T-helper 2 cell (primary cell): ENCODE measurements around the gene ENAH.
A peak's percentile ranks its signal among the peaks of the same experiment; 100 is the strongest.

Source experiments
- DNase-seq, 5 experiments: peaks; one replicate each; pipeline versions ENCODE4 v3.0.0 to v3.0.0-alpha.2; 2012 to 2022

Gene ENAH

GRCh38 chr1:225555821-225556220, 97.1 kb downstream of the ENAH start:
- DNase-seq, result no peak

DNA sequence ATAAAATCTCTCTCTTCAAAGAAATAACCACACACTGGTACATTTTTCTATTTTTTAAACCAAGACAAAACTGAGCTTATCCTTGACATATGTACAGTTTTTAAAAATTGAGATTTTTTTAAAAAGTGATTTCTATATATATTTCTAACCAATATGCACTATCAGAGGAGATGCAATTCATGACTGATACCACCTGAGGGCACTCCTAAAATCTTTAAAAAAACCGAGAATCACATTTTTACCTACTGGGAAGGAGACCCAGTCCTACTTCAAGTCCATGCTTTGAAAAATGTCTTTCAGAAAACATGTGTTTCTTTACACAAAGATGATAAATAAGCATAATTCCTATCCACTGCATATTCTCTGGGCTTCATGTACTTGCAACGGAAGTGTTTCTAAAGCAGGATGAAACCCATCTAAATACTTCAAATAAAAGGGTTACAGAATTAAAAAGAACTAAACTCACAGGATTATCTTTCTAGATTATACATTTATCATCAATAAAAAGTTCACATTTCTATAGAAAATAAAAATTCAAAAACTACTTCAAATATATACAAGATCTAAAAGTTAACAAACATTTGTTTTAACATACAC, 98.6 kb downstream of the ENAH start:
- peak in 1 of 5 experiments; percentile 15 for DNase-seq

DNA sequence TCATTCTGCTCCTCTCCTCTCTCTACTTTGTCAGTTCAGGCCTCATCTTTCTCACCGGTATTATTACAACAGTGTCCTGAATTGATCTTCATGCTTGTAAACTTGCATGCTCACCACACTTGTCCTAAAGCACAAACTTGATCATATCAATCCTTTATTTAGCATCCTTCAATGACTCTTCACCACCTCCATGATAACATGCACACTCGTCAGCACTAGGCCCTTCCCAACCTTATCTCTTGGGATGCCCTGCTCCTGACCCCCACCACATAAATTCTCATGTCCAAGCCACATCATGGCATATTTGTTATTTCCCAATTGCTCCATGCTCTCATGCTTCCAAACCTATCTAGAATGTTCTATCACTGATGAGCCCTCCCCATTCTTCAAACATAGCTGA, 103.1 kb downstream of the ENAH start:
- DNase-seq, result no peak

- DNase-seq, result no peak
Observed at GRCh38 chr1:225548140-225548857, 104.6 kb downstream of the ENAH start.

DNA sequence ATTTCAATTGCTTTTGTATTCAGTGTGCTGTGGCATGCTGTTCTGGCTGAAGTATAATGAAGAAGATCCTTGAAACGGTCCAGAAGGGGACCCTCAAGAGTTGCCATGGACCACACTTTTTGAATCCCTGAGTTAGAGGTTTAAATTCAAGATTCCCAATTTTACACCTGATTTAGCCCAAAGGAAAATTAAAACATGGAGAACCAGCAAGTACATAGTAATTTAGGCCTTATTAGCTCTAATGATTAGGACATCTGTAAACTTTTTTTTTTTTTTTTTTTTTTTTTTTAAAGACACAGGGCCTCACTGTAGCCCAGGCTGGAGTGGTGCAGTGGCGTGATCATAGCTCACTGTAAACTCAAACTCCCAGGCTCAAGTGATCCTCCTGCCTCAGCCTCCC, 107.3 kb downstream of the ENAH start:
- no peak for DNase-seq

DNA sequence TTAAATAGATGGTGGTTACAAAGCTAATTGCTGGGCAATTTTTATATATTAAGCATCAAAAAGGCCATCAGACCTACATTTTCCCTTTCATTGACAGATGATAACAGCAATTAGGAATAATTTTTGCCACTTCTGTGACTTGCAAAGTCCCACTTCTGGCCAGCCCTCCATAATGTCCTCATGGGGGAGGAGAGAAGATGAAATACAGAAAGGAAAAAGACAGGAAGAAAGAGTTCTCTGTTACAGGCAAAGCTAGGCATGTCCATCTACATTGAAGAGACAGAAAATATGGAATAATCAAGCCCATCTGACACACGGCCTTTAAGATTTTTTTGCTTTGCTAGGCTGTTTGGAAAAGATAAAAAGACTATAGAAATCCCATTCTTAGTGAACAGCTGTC, 108.0 kb downstream of the ENAH start:
- DNase-seq, result no peak

DNA sequence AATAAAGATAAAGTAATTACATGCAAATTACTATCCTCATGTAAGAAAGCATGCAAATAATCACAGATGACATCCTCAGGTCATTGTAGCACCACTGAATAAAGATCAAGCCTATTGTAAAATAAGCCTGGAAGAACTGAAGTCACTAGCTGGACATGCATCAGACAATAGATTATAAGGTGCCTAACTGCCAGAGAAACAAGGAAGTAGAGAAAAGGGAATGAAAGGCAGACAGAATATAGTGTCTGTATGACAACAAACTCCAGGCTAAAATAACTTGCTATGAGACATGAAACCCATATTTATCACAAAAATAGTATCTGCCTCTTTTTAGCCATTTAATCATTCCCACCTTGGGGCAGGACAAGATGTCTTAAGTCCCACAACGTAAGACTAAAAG, 108.7 kb downstream of the ENAH start:
- DNase-seq, result no peak

GRCh38 chr1:225543350-225543749, 109.6 kb downstream of the ENAH start:
- DNase-seq, result no peak

- no peak for DNase-seq
Observed at GRCh38 chr1:225541383-225541782, 111.5 kb downstream of the ENAH start.

DNA sequence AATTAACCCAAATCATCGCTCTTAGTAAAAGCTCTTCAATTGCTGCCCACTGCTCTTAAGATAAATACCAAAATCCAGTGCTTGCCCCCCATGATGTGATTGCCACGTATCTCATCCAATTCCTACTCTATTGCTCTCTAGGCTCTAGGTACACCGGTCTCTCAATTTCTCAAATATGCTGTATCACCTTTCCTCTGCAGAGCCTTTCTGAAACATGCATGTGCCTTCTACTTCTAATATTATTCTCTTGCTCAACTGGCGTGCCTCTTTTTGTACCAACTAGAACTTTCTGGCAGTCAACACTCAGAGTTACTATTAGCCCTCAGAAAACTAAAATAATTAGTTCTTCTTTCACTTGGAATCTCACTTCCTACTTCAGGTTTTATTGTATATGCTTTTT, 113.3 kb downstream of the ENAH start:
- DNase-seq, result no peak

DNA sequence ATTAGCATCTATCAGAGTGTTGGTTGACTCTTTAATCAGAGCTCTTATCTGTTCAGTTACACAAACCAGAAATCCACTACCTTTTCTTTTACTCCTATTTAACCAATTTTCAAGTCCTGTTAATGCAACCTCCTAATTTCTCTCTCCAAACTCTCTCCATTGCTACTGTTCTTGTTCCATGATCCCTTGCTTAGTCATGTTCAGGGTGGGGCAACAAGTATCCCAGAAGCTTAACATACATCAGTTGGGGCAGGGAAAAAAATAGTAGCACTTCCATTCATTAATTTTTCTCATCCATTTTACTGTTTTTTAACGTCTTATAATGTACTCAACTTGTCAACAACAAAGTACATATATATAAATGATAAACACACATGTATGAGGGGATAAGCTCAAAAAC, 113.9 kb downstream of the ENAH start:
- no peak for DNase-seq

GRCh38 chr1:225537554-225538251, 115.2 kb downstream of the ENAH start:
- DNase-seq, result no peak

GRCh38 chr1:225535280-225535679, 117.6 kb downstream of the ENAH start:
- DNase-seq, result no peak

DNA sequence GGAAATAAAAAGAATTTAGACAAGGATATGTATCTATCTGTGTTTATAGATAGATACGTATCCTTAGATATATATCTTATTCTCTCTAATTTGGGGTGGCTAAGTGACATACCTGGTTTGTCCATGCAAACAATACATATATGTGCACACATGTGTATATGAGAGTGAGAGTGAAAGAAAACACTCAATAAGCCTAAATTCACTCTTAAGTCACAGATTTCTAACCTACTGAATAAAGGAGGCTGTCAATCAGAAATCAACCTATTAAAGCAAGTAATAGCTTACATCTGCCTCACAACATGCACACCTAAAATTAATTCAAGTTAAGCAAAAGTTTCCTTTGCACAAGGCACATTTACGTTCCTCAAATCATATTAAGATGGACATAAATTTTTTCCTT, 118.2 kb downstream of the ENAH start:
- no peak for DNase-seq

- DNase-seq, result no peak
Observed at GRCh38 chr1:225534135-225534534, 118.8 kb downstream of the ENAH start.

GRCh38 chr1:225533238-225533637, 119.7 kb downstream of the ENAH start:
- no peak for DNase-seq

GRCh38 chr1:225532240-225532944, 120.5 kb downstream of the ENAH start:
- DNase-seq, result no peak

DNA sequence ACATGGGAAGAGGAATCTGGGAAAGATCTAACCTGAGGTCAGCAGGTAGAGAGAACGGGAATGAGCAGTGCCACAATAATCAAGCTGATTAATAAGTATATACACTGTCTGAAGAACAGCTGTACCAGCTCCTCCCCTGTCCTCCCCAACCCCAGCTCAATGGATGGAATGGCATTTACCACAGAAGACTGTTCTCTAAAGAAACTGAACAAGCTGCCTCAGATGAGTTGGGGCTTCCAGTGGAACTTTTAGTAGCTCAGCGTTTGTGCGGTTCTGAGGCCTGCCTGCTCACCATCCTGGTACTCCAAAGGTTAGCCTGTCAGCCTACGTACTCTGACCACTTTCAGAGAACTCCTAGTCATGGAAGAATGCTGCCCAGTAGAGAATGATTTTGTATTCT, 123.2 kb downstream of the ENAH start:
- DNase-seq, result no peak

- no peak for DNase-seq
Observed at GRCh38 chr1:225527575-225527974, 125.3 kb downstream of the ENAH start.

DNA sequence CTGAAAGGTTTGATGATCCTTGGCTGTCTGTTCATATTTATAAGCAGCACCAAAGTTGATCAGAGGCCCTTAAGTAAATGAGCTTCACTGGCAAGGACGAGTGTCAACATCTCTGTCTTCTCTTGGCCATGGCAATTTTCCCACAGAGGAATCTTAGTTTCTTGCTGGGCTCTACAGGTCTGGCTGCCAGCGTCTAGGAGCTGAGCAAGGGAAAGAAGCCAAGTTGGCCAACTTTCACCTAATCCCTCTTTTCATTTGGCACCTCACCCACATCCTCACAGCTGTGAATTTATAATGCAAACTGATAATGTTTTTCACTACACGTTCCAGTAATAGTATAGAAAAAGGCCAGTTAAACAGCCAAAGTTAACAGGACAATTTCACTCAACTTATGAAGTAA, 126.0 kb downstream of the ENAH start:
- DNase-seq, result no peak

DNA sequence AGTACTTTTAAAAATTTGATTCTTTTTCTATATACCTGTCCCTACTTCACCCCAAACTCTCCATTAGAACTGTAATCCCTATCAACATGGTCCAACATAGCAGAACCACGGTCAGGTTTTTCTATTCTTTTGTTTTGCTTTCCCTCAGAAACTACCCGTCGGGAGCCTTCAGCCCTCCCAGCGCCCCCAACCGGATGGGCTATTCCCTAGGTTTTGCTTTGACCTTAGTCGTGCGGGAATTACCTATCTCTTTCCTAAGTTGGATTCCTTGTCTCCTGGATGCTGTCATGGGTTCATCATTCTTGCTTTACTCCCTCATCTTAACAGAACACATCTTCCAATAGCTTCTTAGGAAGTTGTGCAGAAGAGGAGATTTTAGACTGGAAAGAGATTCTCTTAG, 127.5 kb downstream of the ENAH start:
- no peak for DNase-seq

DNA sequence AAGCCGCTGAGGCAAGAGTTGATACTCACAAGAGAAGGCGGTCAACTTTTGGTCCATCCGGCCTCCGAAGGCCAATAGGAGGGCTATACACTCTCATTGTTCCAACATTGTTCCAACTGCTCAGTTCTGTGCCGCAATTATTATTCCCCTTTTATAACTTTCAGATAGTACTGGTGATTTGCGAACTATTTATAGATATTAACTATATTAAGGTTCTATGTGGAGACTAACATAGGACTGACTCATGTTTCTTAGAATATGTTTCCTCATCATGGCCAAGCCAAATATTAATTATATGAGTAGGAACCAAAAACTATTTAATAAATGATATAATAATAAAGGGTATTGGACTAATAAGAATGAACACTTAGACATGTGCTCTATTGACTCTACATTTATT, 128.4 kb downstream of the ENAH start:
- no peak for DNase-seq

DNA sequence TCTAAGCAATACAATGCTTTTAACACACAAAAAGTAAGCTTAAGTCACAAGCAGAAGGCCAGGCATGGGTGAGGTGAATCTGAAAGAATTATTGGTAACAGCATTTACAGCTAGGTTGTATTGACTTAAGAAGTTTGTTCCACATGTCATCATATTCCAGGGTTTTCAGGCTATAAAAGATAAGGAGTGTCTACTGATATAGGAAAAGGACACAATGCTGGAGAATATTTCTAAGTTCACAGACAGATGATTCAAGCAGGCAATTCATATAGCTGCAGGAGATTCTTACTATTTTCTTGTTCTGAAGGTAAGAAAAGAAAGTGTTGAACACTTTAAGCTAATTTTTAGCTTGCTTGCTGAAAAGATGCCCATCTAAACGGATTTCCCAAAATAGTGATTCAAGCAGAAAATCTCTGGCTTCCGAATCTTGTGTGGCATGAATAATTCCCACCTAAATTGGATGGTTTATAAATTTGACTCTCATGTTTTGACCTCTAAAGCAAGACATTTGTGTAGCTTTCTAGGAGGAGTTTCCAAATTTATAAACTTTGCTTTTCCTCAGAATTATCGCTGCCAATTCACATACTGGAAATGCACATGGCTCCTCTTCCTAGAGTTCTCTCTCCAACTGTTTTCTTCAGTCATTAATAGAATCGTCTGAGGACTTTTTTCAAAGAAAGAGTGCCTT, 129.5 kb downstream of the ENAH start:
- no peak for DNase-seq
